Caco-2 (cell line): ENCODE measurements around the gene TMEM252. TPM values are rescaled to one million over a fixed set of nuclear protein-coding genes. Genes with fewer than 3 reads are reported as not detected.

Experiments used
- BruUV-seq: library from RNA; stranded (reverse); fragments of 400-500 nt; replicated peaks from 2 replicates; lab custom pipeline; 2021; lab: Mats Ljungman, UMichigan
- CTCF ChIA-PET: fragments of 300-600 bp; sonication (Branson Sonifier 250); formaldehyde crosslinking; loops from one replicate; lab custom pipeline; 2022; ENCODE audit warnings: antibody characterized with exemption; lab: Charles Lee
- POLR2A ChIA-PET: fragments of 300-600 bp; sonication (Branson Sonifier 250); formaldehyde crosslinking; loops from one replicate; lab custom pipeline; 2022; ENCODE audit warnings: antibody characterized with exemption; lab: Charles Lee
- DNase-seq, 2 experiments: peaks; one replicate each; pipeline versions ENCODE4 v3.0.0 to v3.0.0-alpha.2; 2020 to 2022
- H3K27me3 ChIP-seq: replicated peaks from 2 replicates; pipeline ENCODE4 v1.6.0; 2011; ENCODE audit warnings: low read length; ENCODE audit not compliant: control insufficient read depth, insufficient read depth
- H3K36me3 ChIP-seq: 2 replicates; pipeline ENCODE4 v1.5.1; 2011; ENCODE audit warnings: low read length; ENCODE audit not compliant: control insufficient read depth, insufficient read depth
- H3K4me1 ChIP-seq: fragments of 250-450 bp; sonication (Bioruptor Pico); 2 replicates; pipeline ENCODE4 v1.5.1; 2020; ENCODE audit warnings: mild to moderate bottlenecking
- H3K4me3 ChIP-seq: 2 replicates; pipeline ENCODE4 v1.5.1; 2011; ENCODE audit warnings: low read depth, mild to moderate bottlenecking, control low read depth, low read length
- H3K9me3 ChIP-seq: fragments of 250-450 bp; sonication (Bioruptor Pico); 2 replicates; pipeline ENCODE4 v1.5.1; 2020; ENCODE audit warnings: mild to moderate bottlenecking, moderate library complexity
- H3K27ac Mint-ChIP-seq: one replicate; pipeline ENCODE4 v1.8.0; 2022; ENCODE audit warnings: mixed read lengths; ENCODE audit not compliant: unreplicated experiment
- H3K27me3 Mint-ChIP-seq: one replicate; pipeline ENCODE4 v1.8.0; 2022; ENCODE audit warnings: mixed read lengths; ENCODE audit not compliant: insufficient read depth, unreplicated experiment
- H3K36me3 Mint-ChIP-seq: one replicate; pipeline ENCODE4 v1.8.0; 2022; ENCODE audit warnings: mild to moderate bottlenecking, mixed read lengths; ENCODE audit not compliant: insufficient read depth, unreplicated experiment
- H3K4me1 Mint-ChIP-seq: one replicate; pipeline ENCODE4 v1.8.0; 2022; ENCODE audit warnings: low read depth, mixed read lengths; ENCODE audit not compliant: unreplicated experiment
- H3K4me3 Mint-ChIP-seq: one replicate; pipeline ENCODE4 v1.8.0; 2022; ENCODE audit warnings: mild to moderate bottlenecking, moderate library complexity, mixed read lengths; ENCODE audit not compliant: unreplicated experiment
- H3K9me3 Mint-ChIP-seq: one replicate; pipeline ENCODE4 v1.8.0; 2022; ENCODE audit warnings: mixed read lengths; ENCODE audit not compliant: unreplicated experiment
- intact Hi-C: fragments of 100-400 bp; cut with micrococcal nuclease; formaldehyde crosslinking; loops from one replicate; pipeline ENCODE4 v1.10.0; 2022; ENCODE audit not compliant: unreplicated experiment
- total RNA-seq: library from RNA; stranded (reverse); gene quantifications from 2 replicates; pipeline ENCODE4 v1.2.3, GENCODE V29; 2022
- TF ChIP-seq, protein P1 (sequence below), 2 experiments: fragments of 200-600 bp in 1 of 2; IDR thresholded peaks; 1 replicate in 1 of 2; 2 replicates in 1 of 2; pipeline versions ENCODE4 v1.5.1 to v1.8.0; 2011 to 2022; ENCODE audit warnings: antibody characterized with exemption in 1 of 2, control low read depth in 1 of 2, inconsistent platforms in 1 of 2, low read depth in 1 of 2, low read length in 1 of 2, mild to moderate bottlenecking in 1 of 2, moderate library complexity in 1 of 2; ENCODE audit not compliant: insufficient read depth in 1 of 2, severe bottlenecking in 1 of 2, unreplicated experiment in 1 of 2

Gene TMEM252
- total RNA-seq, 1 experiment from 2014 or later, result not detected

DNA sequence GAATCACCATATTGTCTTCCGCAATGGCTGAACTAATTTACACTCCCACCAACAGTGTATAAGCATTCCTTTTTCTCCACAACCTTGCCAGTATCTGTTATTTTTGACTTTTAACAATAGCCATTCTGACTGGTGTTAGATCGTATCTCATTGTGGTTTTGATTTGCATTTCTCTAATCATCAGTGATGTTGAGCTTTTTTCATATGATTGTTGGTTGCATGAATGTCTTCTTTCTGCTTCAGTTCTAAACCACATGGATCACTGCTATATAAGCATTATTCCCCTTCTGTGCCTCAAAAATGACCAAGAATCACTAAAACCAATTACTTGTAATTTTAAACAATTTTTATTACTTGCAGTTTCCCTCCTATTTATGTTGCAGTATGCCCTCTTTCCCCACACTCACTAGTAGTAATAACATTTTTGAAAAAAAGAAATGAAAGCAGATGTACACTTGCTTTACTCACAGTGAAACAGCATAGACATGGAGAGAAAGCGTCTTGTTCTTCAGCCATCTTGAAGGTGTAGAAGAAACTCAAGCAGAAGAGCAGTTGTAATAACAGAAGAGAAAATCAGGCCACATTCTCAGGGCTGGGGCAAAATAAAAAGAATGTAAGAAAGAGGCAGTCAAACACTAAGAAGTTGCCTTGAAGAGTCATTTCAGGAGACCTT lies 4.5 kb upstream of the TMEM252 start:
- TF ChIP-seq, protein P1, sequence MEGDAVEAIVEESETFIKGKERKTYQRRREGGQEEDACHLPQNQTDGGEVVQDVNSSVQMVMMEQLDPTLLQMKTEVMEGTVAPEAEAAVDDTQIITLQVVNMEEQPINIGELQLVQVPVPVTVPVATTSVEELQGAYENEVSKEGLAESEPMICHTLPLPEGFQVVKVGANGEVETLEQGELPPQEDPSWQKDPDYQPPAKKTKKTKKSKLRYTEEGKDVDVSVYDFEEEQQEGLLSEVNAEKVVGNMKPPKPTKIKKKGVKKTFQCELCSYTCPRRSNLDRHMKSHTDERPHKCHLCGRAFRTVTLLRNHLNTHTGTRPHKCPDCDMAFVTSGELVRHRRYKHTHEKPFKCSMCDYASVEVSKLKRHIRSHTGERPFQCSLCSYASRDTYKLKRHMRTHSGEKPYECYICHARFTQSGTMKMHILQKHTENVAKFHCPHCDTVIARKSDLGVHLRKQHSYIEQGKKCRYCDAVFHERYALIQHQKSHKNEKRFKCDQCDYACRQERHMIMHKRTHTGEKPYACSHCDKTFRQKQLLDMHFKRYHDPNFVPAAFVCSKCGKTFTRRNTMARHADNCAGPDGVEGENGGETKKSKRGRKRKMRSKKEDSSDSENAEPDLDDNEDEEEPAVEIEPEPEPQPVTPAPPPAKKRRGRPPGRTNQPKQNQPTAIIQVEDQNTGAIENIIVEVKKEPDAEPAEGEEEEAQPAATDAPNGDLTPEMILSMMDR (IDR thresholded peaks at IDR 0.05; ENCODE audit: insufficient read depth in 1 of 2, low read depth in 1 of 2, low read length in 1 of 2, severe bottlenecking in 1 of 2, unreplicated experiment in 1 of 2), result no peak
- no peak overlapping the region for H3K27ac Mint-ChIP-seq
- H3K36me3 Mint-ChIP-seq, result no peaks in the 10 kb centered on the region
- H3K27me3 Mint-ChIP-seq, result peaks cover 2% of the 10 kb centered on the region
- BruUV-seq, result no TSS peak
- H3K9me3 ChIP-seq, result no peaks in the 10 kb centered on the region
- POLR2A ChIA-PET, result no interaction called here
- H3K4me1 Mint-ChIP-seq, result no peaks in the 10 kb centered on the region
- intact Hi-C loops, result no loop called here
- no peaks in the 10 kb centered on the region for H3K9me3 Mint-ChIP-seq
- H3K4me3 ChIP-seq, result no peak overlapping the region
- H3K4me3 Mint-ChIP-seq, result no peak overlapping the region
- CTCF ChIA-PET, result no interaction called here
- no peak for DNase-seq
- no peaks in the 10 kb centered on the region for H3K27me3 ChIP-seq
- no peaks in the 10 kb centered on the region for H3K4me1 ChIP-seq
- H3K36me3 ChIP-seq, result no peaks in the 10 kb centered on the region

DNA sequence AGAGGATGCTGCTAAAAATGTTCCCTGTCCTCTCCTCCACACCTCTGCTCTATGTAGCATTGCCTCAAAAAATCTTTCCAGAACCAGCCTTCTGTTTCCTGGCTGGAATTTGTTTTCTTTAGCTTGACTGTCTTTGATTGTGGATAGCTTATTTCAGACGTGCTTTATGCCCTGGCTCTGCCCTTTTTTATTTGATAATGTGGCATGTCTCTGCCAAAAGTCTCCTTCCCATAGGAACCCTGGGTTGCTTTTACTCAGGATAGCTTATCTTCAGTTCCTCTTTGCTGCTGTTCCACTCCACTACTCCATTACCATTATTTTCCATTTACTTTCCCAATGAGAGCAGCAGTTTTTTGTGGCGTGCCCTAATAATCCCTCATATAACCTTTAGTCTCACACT lies 885 bp upstream of the TMEM252 start:
- Mint-ChIP-seq H3K27me3 (no peaks in the 10 kb centered on the region), H3K27ac (no peak overlapping the region), H3K9me3 (no peaks in the 10 kb centered on the region), H3K36me3 (no peaks in the 10 kb centered on the region), H3K4me1 (no peaks in the 10 kb centered on the region), H3K4me3 (no peak overlapping the region)
- POLR2A ChIA-PET, result no interaction called here
- Histone ChIP-seq H3K27me3 (no peaks in the 10 kb centered on the region), H3K4me1 (no peaks in the 10 kb centered on the region), H3K4me3 (no peak overlapping the region), H3K36me3 (no peaks in the 10 kb centered on the region), H3K9me3 (no peaks in the 10 kb centered on the region)
- TF ChIP-seq, protein P1 (IDR thresholded peaks at IDR 0.05; ENCODE audit: insufficient read depth in 1 of 2, low read depth in 1 of 2, low read length in 1 of 2, severe bottlenecking in 1 of 2, unreplicated experiment in 1 of 2), result no peak
- intact Hi-C loops, result no loop called here
- no TSS peak for BruUV-seq
- no peak for DNase-seq
- CTCF ChIA-PET, result no interaction called here

DNA sequence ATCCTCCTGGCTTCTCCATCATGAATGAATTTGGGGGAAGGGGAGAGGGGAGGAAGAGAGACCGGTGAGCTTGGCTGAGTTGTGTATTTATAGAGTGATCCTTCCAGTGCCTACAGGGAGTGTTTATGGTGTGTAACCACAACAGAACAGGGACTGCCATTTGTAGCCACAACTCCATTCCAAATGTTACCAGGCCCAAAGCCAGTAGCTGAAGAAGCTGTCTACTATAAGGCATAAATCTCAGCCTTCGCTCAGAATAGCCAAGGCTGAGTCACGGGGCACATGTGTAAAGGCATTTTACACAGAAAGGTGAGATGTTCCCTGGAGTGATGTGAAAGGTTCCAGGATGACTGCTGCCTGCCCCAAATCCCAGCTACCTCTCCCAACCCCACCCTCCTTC lies 2.5 kb downstream of the TMEM252 start:
- Histone ChIP-seq H3K9me3 (no peaks in the 10 kb centered on the region), H3K4me1 (no peaks in the 10 kb centered on the region), H3K27me3 (no peaks in the 10 kb centered on the region), H3K36me3 (no peaks in the 10 kb centered on the region), H3K4me3 (no peak overlapping the region)
- TF ChIP-seq, protein P1 (IDR thresholded peaks at IDR 0.05; ENCODE audit: insufficient read depth in 1 of 2, low read depth in 1 of 2, low read length in 1 of 2, severe bottlenecking in 1 of 2, unreplicated experiment in 1 of 2), result no peak
- DNase-seq, result no peak
- intact Hi-C loops, result no loop called here
- POLR2A ChIA-PET, result no interaction called here
- Mint-ChIP-seq H3K9me3 (no peaks in the 10 kb centered on the region), H3K27ac (no peak overlapping the region), H3K4me1 (no peaks in the 10 kb centered on the region), H3K27me3 (no peaks in the 10 kb centered on the region), H3K36me3 (no peaks in the 10 kb centered on the region), H3K4me3 (no peak overlapping the region)
- CTCF ChIA-PET, result no interaction called here
- no TSS peak for BruUV-seq
